Neural cell (in vitro differentiated cells): ENCODE measurements around the gene GSN. TPM values are rescaled to one million over a fixed set of nuclear protein-coding genes. Genes with fewer than 3 reads are reported as not detected.

Source experiments
- H2AFZ ChIP-seq: fragments of 200-600, 300-800 bp; sonication (generic), shearing (Covaris generic); 2 replicates; pipeline ENCODE4 v1.6.0; 2014; ENCODE audit warnings: low read depth, mild to moderate bottlenecking, antibody characterized with exemption, low read length, moderate library complexity
- H3F3A ChIP-seq: fragments of 200-600 bp; shearing (Covaris generic); 2 replicates; pipeline ENCODE4 v1.6.1; 2016; ENCODE audit warnings: mild to moderate bottlenecking, moderate library complexity, mixed read lengths, antibody characterized with exemption, low read length; ENCODE audit not compliant: insufficient read depth, poor library complexity, severe bottlenecking
- H3K27ac ChIP-seq: fragments of 200-600, 300-800 bp; sonication (generic), shearing (Covaris generic); 2 replicates; pipeline ENCODE4 v1.5.1; 2014; ENCODE audit warnings: mild to moderate bottlenecking, low read length, moderate library complexity
- H3K27me3 ChIP-seq: fragments of 300-800, 200-600 bp; sonication (generic), shearing (Covaris generic); 2 replicates; pipeline ENCODE4 v1.6.0; 2014; ENCODE audit warnings: mild to moderate bottlenecking, low read depth, low read length, moderate library complexity; ENCODE audit not compliant: insufficient read depth
- H3K36me3 ChIP-seq: fragments of 300-800, 200-600 bp; sonication (generic), shearing (Covaris generic); 2 replicates; pipeline ENCODE4 v1.5.1; 2014; ENCODE audit warnings: mild to moderate bottlenecking, antibody characterized with exemption, low read length, moderate library complexity; ENCODE audit not compliant: insufficient read depth
- H3K4me2 ChIP-seq: fragments of 300-800, 200-600 bp; sonication (generic), shearing (Covaris generic); 2 replicates; pipeline ENCODE4 v1.6.0; 2014; ENCODE audit warnings: mild to moderate bottlenecking, low read length
- H3K4me3 ChIP-seq: fragments of 300-800, 200-600 bp; sonication (generic), shearing (Covaris generic); 2 replicates; pipeline ENCODE4 v1.5.1; 2014; ENCODE audit warnings: mild to moderate bottlenecking, low read length, moderate library complexity
- H3K79me2 ChIP-seq: fragments of 200-600 bp; shearing (Covaris generic); replicated peaks from 2 replicates; pipeline ENCODE4 v1.6.0; 2014; ENCODE audit warnings: mild to moderate bottlenecking, low read length, moderate library complexity; ENCODE audit not compliant: insufficient read depth
- H3K9ac ChIP-seq: fragments of 300-800, 200-600 bp; sonication (generic), shearing (Covaris generic); 2 replicates; pipeline ENCODE4 v1.6.1; 2016; ENCODE audit warnings: mild to moderate bottlenecking, low read length, mixed read lengths
- H3K9me2 ChIP-seq: fragments of 200-600 bp; shearing (Covaris generic); 2 replicates; pipeline ENCODE4 v1.6.1; 2016; ENCODE audit warnings: mild to moderate bottlenecking, low read length, mixed read lengths; ENCODE audit not compliant: insufficient read depth
- H3K9me3 ChIP-seq: fragments of 200-600, 300-800 bp; sonication (generic), shearing (Covaris generic); 2 replicates; pipeline ENCODE4 v1.6.1; 2016; ENCODE audit warnings: mild to moderate bottlenecking, mixed run types, low read length, moderate library complexity, mixed read lengths
- H4K20me1 ChIP-seq: fragments of 200-600 bp; shearing (Covaris generic); 2 replicates; pipeline ENCODE4 v1.6.1; 2016; ENCODE audit warnings: mild to moderate bottlenecking, mixed run types; ENCODE audit not compliant: insufficient read depth
- EP300 ChIP-seq: fragments of 450-650 bp; conservative IDR thresholded peaks from 2 replicates; pipeline ENCODE4 v1.6.1; 2014; ENCODE audit warnings: antibody characterized with exemption, mild to moderate bottlenecking, moderate library complexity; ENCODE audit not compliant: poor library complexity, severe bottlenecking
- EZH2 ChIP-seq: fragments of 200-600, 300-800 bp; shearing (Covaris generic), sonication (generic); IDR thresholded peaks from 2 replicates; pipeline ENCODE4 v1.6.1; 2014; ENCODE audit warnings: antibody characterized with exemption, low read length, borderline replicate concordance, mild to moderate bottlenecking; ENCODE audit not compliant: insufficient read depth, poor library complexity, severe bottlenecking
- MXI1 ChIP-seq: fragments of 450-650 bp; conservative IDR thresholded peaks from 2 replicates; pipeline ENCODE4 v1.6.1; 2014; ENCODE audit warnings: antibody characterized with exemption, mild to moderate bottlenecking; ENCODE audit not compliant: poor library complexity, severe bottlenecking
- POLR2AphosphoS5 ChIP-seq: IDR thresholded peaks from 2 replicates; pipeline ENCODE4 v1.6.1; 2012
- RAD21 ChIP-seq: fragments of 450-650 bp; conservative IDR thresholded peaks from 2 replicates; pipeline ENCODE4 v1.6.1; 2014; ENCODE audit warnings: antibody characterized with exemption, mild to moderate bottlenecking, moderate library complexity
- SMC3 ChIP-seq: fragments of 450-650 bp; conservative IDR thresholded peaks from 2 replicates; pipeline ENCODE4 v1.6.1; 2014; ENCODE audit warnings: antibody characterized with exemption, mild to moderate bottlenecking, moderate library complexity; ENCODE audit not compliant: poor library complexity
- TAF1 ChIP-seq: IDR thresholded peaks from 2 replicates; pipeline ENCODE4 v1.6.1; 2012; ENCODE audit warnings: low read depth
- polyA plus RNA-seq: library from polyadenylated mRNA; depleted of rRNA; stranded (reverse); fragments of >200 nt; gene quantifications from 2 replicates; pipeline ENCODE4 v1.2.3, GENCODE V29; 2014
- TF ChIP-seq, protein P1 (sequence below): fragments of 450-650 bp; IDR thresholded peaks from 2 replicates; pipeline ENCODE4 v1.5.1; 2014; ENCODE audit warnings: antibody characterized with exemption, mild to moderate bottlenecking, moderate library complexity; ENCODE audit not compliant: poor library complexity, severe bottlenecking
- TF ChIP-seq, protein P2 (sequence below): IDR thresholded peaks from 2 replicates; pipeline ENCODE4 v1.6.1; 2012; ENCODE audit warnings: borderline replicate concordance

GSN gene
- polyA plus RNA-seq, 1 donor from 2014 or later = 2.4 TPM

DNA sequence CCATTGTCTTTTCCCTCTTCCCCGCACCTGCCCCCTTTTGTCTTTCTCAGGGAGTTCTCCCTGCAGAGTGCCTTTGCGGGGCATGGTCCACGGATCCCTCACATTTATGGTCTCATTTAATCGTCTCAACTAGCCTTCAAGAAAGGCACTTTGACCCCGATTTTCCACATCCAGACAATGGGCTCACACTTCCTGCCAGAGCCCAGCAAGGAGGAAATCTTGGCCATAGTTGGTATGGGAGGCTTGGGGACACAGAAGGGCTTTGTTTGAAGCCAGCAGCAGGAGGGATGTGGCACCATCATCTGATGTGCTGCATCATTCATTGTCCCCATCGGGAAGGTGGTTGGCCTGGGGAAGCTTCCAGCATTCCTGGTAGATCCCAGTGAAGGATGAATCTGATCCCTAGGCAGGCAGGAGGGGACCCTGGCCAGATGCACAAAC lies 24.9 kb downstream of the GSN start:
- Histone ChIP-seq H3K9me2 (no peaks in the 10 kb centered on the region), H3K9ac (no peak overlapping the region), H3K4me2 (no peak overlapping the region), H3F3A (no peaks in the 10 kb centered on the region), H3K36me3 (no peaks in the 10 kb centered on the region), H3K27ac (no peak overlapping the region), H3K79me2 (no peaks in the 10 kb centered on the region), H4K20me1 (no peaks in the 10 kb centered on the region), H3K9me3 (no peaks in the 10 kb centered on the region), H3K4me3 (no peak overlapping the region), H3K27me3 (no peaks in the 10 kb centered on the region), H2AFZ (no peak overlapping the region)
- no peak for TF ChIP-seq RAD21
- TF ChIP-seq, protein P1, sequence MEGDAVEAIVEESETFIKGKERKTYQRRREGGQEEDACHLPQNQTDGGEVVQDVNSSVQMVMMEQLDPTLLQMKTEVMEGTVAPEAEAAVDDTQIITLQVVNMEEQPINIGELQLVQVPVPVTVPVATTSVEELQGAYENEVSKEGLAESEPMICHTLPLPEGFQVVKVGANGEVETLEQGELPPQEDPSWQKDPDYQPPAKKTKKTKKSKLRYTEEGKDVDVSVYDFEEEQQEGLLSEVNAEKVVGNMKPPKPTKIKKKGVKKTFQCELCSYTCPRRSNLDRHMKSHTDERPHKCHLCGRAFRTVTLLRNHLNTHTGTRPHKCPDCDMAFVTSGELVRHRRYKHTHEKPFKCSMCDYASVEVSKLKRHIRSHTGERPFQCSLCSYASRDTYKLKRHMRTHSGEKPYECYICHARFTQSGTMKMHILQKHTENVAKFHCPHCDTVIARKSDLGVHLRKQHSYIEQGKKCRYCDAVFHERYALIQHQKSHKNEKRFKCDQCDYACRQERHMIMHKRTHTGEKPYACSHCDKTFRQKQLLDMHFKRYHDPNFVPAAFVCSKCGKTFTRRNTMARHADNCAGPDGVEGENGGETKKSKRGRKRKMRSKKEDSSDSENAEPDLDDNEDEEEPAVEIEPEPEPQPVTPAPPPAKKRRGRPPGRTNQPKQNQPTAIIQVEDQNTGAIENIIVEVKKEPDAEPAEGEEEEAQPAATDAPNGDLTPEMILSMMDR = no peak
- TF ChIP-seq, protein P2, sequence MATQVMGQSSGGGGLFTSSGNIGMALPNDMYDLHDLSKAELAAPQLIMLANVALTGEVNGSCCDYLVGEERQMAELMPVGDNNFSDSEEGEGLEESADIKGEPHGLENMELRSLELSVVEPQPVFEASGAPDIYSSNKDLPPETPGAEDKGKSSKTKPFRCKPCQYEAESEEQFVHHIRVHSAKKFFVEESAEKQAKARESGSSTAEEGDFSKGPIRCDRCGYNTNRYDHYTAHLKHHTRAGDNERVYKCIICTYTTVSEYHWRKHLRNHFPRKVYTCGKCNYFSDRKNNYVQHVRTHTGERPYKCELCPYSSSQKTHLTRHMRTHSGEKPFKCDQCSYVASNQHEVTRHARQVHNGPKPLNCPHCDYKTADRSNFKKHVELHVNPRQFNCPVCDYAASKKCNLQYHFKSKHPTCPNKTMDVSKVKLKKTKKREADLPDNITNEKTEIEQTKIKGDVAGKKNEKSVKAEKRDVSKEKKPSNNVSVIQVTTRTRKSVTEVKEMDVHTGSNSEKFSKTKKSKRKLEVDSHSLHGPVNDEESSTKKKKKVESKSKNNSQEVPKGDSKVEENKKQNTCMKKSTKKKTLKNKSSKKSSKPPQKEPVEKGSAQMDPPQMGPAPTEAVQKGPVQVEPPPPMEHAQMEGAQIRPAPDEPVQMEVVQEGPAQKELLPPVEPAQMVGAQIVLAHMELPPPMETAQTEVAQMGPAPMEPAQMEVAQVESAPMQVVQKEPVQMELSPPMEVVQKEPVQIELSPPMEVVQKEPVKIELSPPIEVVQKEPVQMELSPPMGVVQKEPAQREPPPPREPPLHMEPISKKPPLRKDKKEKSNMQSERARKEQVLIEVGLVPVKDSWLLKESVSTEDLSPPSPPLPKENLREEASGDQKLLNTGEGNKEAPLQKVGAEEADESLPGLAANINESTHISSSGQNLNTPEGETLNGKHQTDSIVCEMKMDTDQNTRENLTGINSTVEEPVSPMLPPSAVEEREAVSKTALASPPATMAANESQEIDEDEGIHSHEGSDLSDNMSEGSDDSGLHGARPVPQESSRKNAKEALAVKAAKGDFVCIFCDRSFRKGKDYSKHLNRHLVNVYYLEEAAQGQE = no peak
- TF ChIP-seq EP300 = no peak
- TF ChIP-seq MXI1 = no peak
- TF ChIP-seq EZH2 = no peak
- no peak for TF ChIP-seq POLR2AphosphoS5
- no peak for TF ChIP-seq SMC3
- no peak for TF ChIP-seq TAF1

DNA sequence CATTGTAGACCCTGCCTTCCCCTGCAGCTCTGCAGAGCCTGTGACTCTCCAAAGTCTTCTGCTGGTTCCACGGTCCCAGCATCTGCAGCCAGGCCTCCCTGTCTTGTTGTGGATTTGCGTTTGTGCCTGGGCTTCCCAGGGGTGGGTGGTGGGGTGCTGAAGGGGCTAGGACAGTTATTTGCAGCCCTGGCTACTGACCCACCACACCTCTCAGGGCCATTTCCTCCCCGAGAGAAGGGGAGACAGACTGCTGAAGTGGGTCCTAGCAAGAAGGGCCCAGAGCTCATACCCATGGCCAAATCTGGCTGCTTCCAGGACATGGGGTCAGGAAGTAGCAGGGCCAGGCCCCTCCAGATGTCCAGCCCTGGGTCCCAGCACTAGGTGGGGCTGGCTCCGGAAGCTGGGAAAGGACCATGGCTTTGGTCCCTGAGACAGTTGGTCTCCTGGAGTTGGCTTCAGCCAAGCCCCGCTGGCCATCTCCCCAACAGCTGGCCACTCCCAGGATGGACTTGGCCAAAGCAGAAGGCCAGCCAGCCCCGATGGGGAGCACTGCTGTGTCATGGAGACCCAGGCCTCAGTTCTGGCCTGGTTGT lies 26.3 kb downstream of the GSN start:
- Histone ChIP-seq H4K20me1 (no peaks in the 10 kb centered on the region), H3K27me3 (peaks cover 5% of the 10 kb centered on the region), H3K27ac (no peak overlapping the region), H2AFZ (no peak overlapping the region), H3F3A (no peaks in the 10 kb centered on the region), H3K9me3 (no peaks in the 10 kb centered on the region), H3K4me3 (no peak overlapping the region), H3K36me3 (no peaks in the 10 kb centered on the region), H3K4me2 (no peak overlapping the region), H3K9ac (no peak overlapping the region), H3K79me2 (no peaks in the 10 kb centered on the region), H3K9me2 (no peaks in the 10 kb centered on the region)
- TF ChIP-seq RAD21 (no peak), EZH2 (no peak), POLR2AphosphoS5 (no peak)
- TF ChIP-seq, protein P1 = no peak
- TF ChIP-seq, protein P2 = no peak
